HepG2 (cell line): ENCODE results near the gene RARS1. TPM values are rescaled to one million over a fixed set of nuclear protein-coding genes. Genes with fewer than 3 reads are reported as not detected.

Experiments
- ATAC-seq: fragments of 200-7000 bp; cut with Tn5 transposase; 3 replicates; pipeline ENCODE4 v1.9.1; 2020; ENCODE audit warnings: mild to moderate bottlenecking, moderate library complexity
- BruUV-seq: library from RNA; stranded (reverse); fragments of 400-500 nt; replicated peaks from 2 replicates; lab custom pipeline; 2021; lab: Mats Ljungman, UMichigan
- CTCF ChIA-PET: fragments of 300-600 bp; formaldehyde crosslinking; extraction: SDS; loops from one replicate; lab custom pipeline; 2021; ENCODE audit warnings: low total read pairs, inconsistent platforms, low intra/inter-chr PET ratio; lab: Yijun Ruan, JAX
- POLR2A ChIA-PET: fragments of 350-600 bp; sonication (Branson Sonifier 250); formaldehyde crosslinking; loops from one replicate; lab custom pipeline; 2020; ENCODE audit warnings: antibody characterized with exemption, inconsistent platforms; lab: Yijun Ruan, JAX
- DNase-seq: peaks from one replicate; pipeline ENCODE4 v3.0.0-alpha.2; 2015; ENCODE audit warnings: low spot score
- FAIRE-seq: peaks from 3 replicates; lab custom pipeline; 2011; peaks lifted over from hg19 to GRCh38; lab: Jason Lieb, UNC
- H2AFZ ChIP-seq: one replicate; pipeline ENCODE4 v1.6.1; 2011; ENCODE audit warnings: low read length, inconsistent platforms
- H3K27ac ChIP-seq: fragments of 300-600 bp; 3 replicates; pipeline ENCODE4 v1.8.0; 2011; ENCODE audit warnings: mixed run types, mild to moderate bottlenecking, mixed read lengths, low read length, inconsistent platforms; ENCODE audit not compliant: insufficient read depth; ENCODE audit errors: extremely low read length
- H3K27me3 ChIP-seq, 2 experiments: fragments of 200-600 bp in 1 of 2; 2 replicates in 1 of 2; 3 replicates in 1 of 2; pipeline versions ENCODE4 v1.6.0 to v1.8.0; 2011; ENCODE audit warnings: low read length in 2 of 2, mild to moderate bottlenecking in 2 of 2, moderate library complexity in 2 of 2, inconsistent platforms in 1 of 2; ENCODE audit not compliant: insufficient read depth in 2 of 2, control insufficient read depth in 1 of 2
- H3K36me3 ChIP-seq, 2 experiments: fragments of 200-600 bp in 1 of 2; replicated peaks in 1 of 2; 2 replicates in 1 of 2; 3 replicates in 1 of 2; pipeline versions ENCODE4 v1.5.1 to v1.8.0; 2011; ENCODE audit warnings: low read length in 2 of 2, inconsistent platforms in 1 of 2; ENCODE audit not compliant: insufficient read depth in 2 of 2, control insufficient read depth in 1 of 2
- H3K4me1 ChIP-seq: 2 replicates; pipeline ENCODE4 v1.5.1; 2012; ENCODE audit warnings: low read length, inconsistent platforms; ENCODE audit not compliant: insufficient read depth
- H3K4me2 ChIP-seq: 2 replicates; pipeline ENCODE4 v1.6.0; 2011; ENCODE audit warnings: low read depth, low read length, inconsistent platforms
- H3K4me3 ChIP-seq, 3 experiments: fragments of 200-600 bp in 1 of 3; sonication (generic), shearing (Covaris generic) in 1 of 3; replicated peaks in 1 of 3; 2 replicates each; pipeline ENCODE4 v1.5.1; 2011 to 2016; ENCODE audit warnings: low read length in 3 of 3, inconsistent platforms in 2 of 3, low read depth in 2 of 3, mild to moderate bottlenecking in 2 of 3, control low read depth in 1 of 3, mixed read lengths in 1 of 3; ENCODE audit not compliant: insufficient read depth in 1 of 3
- H3K79me2 ChIP-seq: one replicate; pipeline ENCODE4 v1.6.1; 2011; ENCODE audit warnings: low read length, inconsistent platforms; ENCODE audit not compliant: insufficient read depth
- H3K9ac ChIP-seq: 2 replicates; pipeline ENCODE4 v1.6.0; 2011; ENCODE audit warnings: mild to moderate bottlenecking, low read depth, low read length, inconsistent platforms; ENCODE audit not compliant: insufficient read depth
- H3K9me3 ChIP-seq: 2 replicates; pipeline ENCODE4 v1.5.1; 2012; ENCODE audit warnings: mild to moderate bottlenecking, low read length
- H4K20me1 ChIP-seq: 2 replicates; pipeline ENCODE4 v1.6.0; 2011; ENCODE audit warnings: inconsistent platforms, mild to moderate bottlenecking, low read length, moderate library complexity; ENCODE audit not compliant: insufficient read depth
- BCL6 ChIP-seq: IDR thresholded peaks from 2 replicates; pipeline ENCODE4 v1.6.1; 2016; ENCODE audit warnings: missing genetic modification reagents, missing compliant biosample characterization
- CAMTA2 ChIP-seq: sonication (generic); formaldehyde crosslinking; IDR thresholded peaks from 2 replicates; pipeline ENCODE4 v1.4.0; 2020; ENCODE audit warnings: mild to moderate bottlenecking, missing genetic modification reagents, borderline replicate concordance
- CBX1 ChIP-seq: IDR thresholded peaks from one replicate; pipeline ENCODE4 v1.6.1; 2016; ENCODE audit warnings: antibody characterized with exemption, low read depth
- GZF1 ChIP-seq: sonication (generic); formaldehyde crosslinking; IDR thresholded peaks from 2 replicates; pipeline ENCODE4 v1.5.1; 2020; ENCODE audit warnings: mild to moderate bottlenecking, missing genetic modification reagents
- KAT8 ChIP-seq: IDR thresholded peaks from 2 replicates; pipeline ENCODE4 v1.6.1; 2016; ENCODE audit warnings: missing genetic modification reagents, missing compliant biosample characterization
- KLF16 ChIP-seq, 2 experiments: sonication (generic) in 1 of 2; formaldehyde crosslinking in 1 of 2; IDR thresholded peaks; 2 replicates each; pipeline versions ENCODE4 v1.6.1 to v1.8.0; 2016 to 2023; ENCODE audit warnings: missing genetic modification reagents in 2 of 2, missing compliant biosample characterization in 1 of 2
- MXD4 ChIP-seq: IDR thresholded peaks from 2 replicates; pipeline ENCODE4 v1.6.1; 2016; ENCODE audit warnings: mild to moderate bottlenecking, missing biosample characterization, missing genetic modification reagents
- REPIN1 ChIP-seq: sonication (generic); formaldehyde crosslinking; IDR thresholded peaks from 2 replicates; pipeline ENCODE4 v1.8.0; 2022; ENCODE audit warnings: missing genetic modification reagents, low read depth, mild to moderate bottlenecking, borderline replicate concordance
- SRSF9 ChIP-seq: fragments of 200-400 bp; formaldehyde crosslinking; IDR thresholded peaks from 2 replicates; pipeline ENCODE4 v1.6.1; 2018; ENCODE audit warnings: borderline replicate concordance, mild to moderate bottlenecking, low read depth, low read length; ENCODE audit not compliant: insufficient read depth, poor library complexity, severe bottlenecking
- ZNF354B ChIP-seq: sonication (generic); formaldehyde crosslinking; IDR thresholded peaks from 2 replicates; pipeline ENCODE4 v1.8.0; 2022; ENCODE audit warnings: mild to moderate bottlenecking, missing genetic modification reagents
- ZNF484 ChIP-seq: sonication (generic); formaldehyde crosslinking; IDR thresholded peaks from 2 replicates; pipeline ENCODE4 v1.5.1; 2020; ENCODE audit warnings: mild to moderate bottlenecking, low read depth, missing genetic modification reagents, borderline replicate concordance
- WGBS: methylation state at CpG from one replicate; pipeline ENCODE4 v1.1.6; 2017; ENCODE audit warnings: low lambda C conversion rate; 5-methylcytosine and 5-hydroxymethylcytosine counted together
- in situ Hi-C: cut with HindIII; loops from 2 replicates; pipeline ENCODE4 v1.10.0; 2017; ENCODE audit warnings: low pct_unique_long_range_greater_than_20kb; ENCODE audit not compliant: extremely low pct_ligation_motif_present
- intact Hi-C: fragments of 100-400 bp; cut with micrococcal nuclease; formaldehyde crosslinking; loops from one replicate; pipeline ENCODE4 v1.10.0; 2022; ENCODE audit not compliant: unreplicated experiment
- polyA plus RNA-seq, 8 experiments: library from polyadenylated mRNA; depleted of rRNA in 3 of 8; stranded (reverse) in 7 of 8; unstranded in 1 of 8; fragments of >200 nt; fragmentation: Illumina TruSeq in 4 of 8; extraction: Trizol in 4 of 8; gene quantifications; 2 replicates each; pipeline versions ENCODE4 v1.2.1 to v1.2.3, GENCODE V29; 2011 to 2016; ENCODE audit warnings: low read depth in 4 of 8, missing spikeins in 1 of 8, mixed read lengths in 1 of 8; ENCODE audit not compliant: insufficient read depth in 1 of 8
- total RNA-seq, 5 experiments: library from RNA; depleted of rRNA; stranded (reverse); fragments of >200 nt; fragmentation: Illumina TruSeq; extraction: Trizol; gene quantifications; 2 replicates each; pipeline ENCODE4 v1.2.3, GENCODE V29; 2016; ENCODE audit warnings: low read depth in 1 of 5
- TF ChIP-seq, protein P1 (sequence below): sonication (generic); formaldehyde crosslinking; IDR thresholded peaks from 2 replicates; pipeline ENCODE4 v1.5.0; 2020; ENCODE audit warnings: mild to moderate bottlenecking, missing genetic modification reagents
- TF ChIP-seq, protein P2 (sequence below): sonication (generic); formaldehyde crosslinking; IDR thresholded peaks from 2 replicates; pipeline ENCODE4 v1.4.0; 2020; ENCODE audit warnings: missing genetic modification reagents
- TF ChIP-seq, protein P3 (sequence below): sonication (generic); formaldehyde crosslinking; IDR thresholded peaks from 2 replicates; pipeline ENCODE4 v1.5.0; 2020; ENCODE audit warnings: missing genetic modification reagents, mild to moderate bottlenecking, borderline replicate concordance

Gene RARS1
- total and polyA plus RNA-seq, 2 of the 13 experiments (the other 11 are each of a cell fraction or from before 2014, with no cell fraction given): 54.6 to 170 TPM

DNA sequence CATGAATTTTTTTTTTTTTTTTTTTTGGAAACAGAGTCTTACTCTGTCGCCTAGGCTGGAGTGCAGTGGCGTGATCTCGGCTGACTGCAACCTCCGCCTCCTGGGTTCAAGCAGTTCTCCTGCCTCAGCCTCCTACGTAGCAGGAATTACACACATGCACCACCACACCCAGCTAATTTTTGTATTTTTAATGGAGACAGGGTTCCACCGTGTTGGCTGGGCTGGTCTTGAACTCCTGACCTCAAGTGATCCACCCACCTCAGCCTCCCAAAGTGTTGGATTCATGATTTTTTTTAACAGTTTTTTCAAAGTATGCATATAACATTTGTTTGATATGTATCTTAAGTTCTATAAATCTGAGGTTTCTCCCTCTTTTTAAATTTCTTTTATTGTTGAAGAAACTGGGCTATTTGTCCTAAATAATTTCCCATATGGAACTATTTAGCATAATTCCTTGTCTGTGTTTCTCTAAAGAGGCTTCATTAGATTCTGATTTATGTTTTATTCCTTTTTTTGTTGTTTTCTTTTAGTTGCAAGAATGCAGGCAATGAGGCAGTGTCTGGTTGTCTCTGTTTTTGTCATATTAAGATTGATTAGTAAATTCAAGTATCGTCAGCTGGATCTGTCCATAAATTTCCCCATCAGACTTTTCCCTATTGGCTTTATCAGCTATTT is 16.4 kb downstream of the RARS1 start:
- Histone ChIP-seq H3K9ac (no peak overlapping the region), H3K9me3 (no peaks in the 10 kb centered on the region), H3K79me2 (no peaks in the 10 kb centered on the region), H3K36me3 (peaks cover 15 to 60% of the 10 kb centered on the region in 2 experiments), H3K27me3 (no peaks in the 10 kb centered on the region), H3K4me3 (no peak overlapping the region), H3K27ac (no peak overlapping the region), H3K4me2 (no peak overlapping the region), H3K4me1 (no peaks in the 10 kb centered on the region), H2AFZ (no peak overlapping the region), H4K20me1 (no peaks in the 10 kb centered on the region)
- 92% methylated on average over 7 of the region's 7 CpGs for WGBS
- CTCF ChIA-PET: interaction anchor here (1.0 kb wide), 1 partner anchor 16 kb away, joined by 4 read pairs; the partner anchor contains the start of gene RARS1
- intact Hi-C loops (no loop called here), in situ Hi-C loops (no loop called here)
- TF ChIP-seq, protein P1, sequence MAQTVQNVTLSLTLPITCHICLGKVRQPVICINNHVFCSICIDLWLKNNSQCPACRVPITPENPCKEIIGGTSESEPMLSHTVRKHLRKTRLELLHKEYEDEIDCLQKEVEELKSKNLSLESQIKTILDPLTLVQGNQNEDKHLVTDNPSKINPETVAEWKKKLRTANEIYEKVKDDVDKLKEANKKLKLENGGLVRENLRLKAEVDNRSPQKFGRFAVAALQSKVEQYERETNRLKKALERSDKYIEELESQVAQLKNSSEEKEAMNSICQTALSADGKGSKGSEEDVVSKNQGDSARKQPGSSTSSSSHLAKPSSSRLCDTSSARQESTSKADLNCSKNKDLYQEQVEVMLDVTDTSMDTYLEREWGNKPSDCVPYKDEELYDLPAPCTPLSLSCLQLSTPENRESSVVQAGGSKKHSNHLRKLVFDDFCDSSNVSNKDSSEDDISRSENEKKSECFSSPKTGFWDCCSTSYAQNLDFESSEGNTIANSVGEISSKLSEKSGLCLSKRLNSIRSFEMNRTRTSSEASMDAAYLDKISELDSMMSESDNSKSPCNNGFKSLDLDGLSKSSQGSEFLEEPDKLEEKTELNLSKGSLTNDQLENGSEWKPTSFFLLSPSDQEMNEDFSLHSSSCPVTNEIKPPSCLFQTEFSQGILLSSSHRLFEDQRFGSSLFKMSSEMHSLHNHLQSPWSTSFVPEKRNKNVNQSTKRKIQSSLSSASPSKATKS (CRISPR knock-in tag): no peak
- TF ChIP-seq KLF16 (CRISPR knock-in tag; IDR thresholded peaks at IDR 0.05) (no peak), CBX1 (no peak), REPIN1 (CRISPR knock-in tag) (no peak), KAT8 (no peak), GZF1 (CRISPR knock-in tag) (no peak), MXD4 (CRISPR knock-in tag) (no peak), CAMTA2 (no peak), ZNF354B (CRISPR knock-in tag) (no peak), BCL6 (no peak), SRSF9 (no peak), ZNF484 (CRISPR knock-in tag) (no peak)
- TF ChIP-seq, protein P2, sequence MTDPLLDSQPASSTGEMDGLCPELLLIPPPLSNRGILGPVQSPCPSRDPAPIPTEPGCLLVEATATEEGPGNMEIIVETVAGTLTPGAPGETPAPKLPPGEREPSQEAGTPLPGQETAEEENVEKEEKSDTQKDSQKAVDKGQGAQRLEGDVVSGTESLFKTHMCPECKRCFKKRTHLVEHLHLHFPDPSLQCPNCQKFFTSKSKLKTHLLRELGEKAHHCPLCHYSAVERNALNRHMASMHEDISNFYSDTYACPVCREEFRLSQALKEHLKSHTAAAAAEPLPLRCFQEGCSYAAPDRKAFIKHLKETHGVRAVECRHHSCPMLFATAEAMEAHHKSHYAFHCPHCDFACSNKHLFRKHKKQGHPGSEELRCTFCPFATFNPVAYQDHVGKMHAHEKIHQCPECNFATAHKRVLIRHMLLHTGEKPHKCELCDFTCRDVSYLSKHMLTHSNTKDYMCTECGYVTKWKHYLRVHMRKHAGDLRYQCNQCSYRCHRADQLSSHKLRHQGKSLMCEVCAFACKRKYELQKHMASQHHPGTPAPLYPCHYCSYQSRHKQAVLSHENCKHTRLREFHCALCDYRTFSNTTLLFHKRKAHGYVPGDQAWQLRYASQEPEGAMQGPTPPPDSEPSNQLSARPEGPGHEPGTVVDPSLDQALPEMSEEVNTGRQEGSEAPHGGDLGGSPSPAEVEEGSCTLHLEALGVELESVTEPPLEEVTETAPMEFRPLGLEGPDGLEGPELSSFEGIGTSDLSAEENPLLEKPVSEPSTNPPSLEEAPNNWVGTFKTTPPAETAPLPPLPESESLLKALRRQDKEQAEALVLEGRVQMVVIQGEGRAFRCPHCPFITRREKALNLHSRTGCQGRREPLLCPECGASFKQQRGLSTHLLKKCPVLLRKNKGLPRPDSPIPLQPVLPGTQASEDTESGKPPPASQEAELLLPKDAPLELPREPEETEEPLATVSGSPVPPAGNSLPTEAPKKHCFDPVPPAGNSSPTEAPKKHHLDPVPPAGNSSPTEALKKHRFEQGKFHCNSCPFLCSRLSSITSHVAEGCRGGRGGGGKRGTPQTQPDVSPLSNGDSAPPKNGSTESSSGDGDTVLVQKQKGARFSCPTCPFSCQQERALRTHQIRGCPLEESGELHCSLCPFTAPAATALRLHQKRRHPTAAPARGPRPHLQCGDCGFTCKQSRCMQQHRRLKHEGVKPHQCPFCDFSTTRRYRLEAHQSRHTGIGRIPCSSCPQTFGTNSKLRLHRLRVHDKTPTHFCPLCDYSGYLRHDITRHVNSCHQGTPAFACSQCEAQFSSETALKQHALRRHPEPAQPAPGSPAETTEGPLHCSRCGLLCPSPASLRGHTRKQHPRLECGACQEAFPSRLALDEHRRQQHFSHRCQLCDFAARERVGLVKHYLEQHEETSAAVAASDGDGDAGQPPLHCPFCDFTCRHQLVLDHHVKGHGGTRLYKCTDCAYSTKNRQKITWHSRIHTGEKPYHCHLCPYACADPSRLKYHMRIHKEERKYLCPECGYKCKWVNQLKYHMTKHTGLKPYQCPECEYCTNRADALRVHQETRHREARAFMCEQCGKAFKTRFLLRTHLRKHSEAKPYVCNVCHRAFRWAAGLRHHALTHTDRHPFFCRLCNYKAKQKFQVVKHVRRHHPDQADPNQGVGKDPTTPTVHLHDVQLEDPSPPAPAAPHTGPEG (CRISPR knock-in tag): no peak
- TF ChIP-seq, protein P3, sequence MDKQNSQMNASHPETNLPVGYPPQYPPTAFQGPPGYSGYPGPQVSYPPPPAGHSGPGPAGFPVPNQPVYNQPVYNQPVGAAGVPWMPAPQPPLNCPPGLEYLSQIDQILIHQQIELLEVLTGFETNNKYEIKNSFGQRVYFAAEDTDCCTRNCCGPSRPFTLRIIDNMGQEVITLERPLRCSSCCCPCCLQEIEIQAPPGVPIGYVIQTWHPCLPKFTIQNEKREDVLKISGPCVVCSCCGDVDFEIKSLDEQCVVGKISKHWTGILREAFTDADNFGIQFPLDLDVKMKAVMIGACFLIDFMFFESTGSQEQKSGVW (CRISPR knock-in tag): no peak
- ATAC-seq: no peak
- FAIRE-seq: no peak
- BruUV-seq: no TSS peak
- DNase-seq: no peak
- POLR2A ChIA-PET: no interaction called here
